GM12878 (cell line): ENCODE results near the gene OPA1. TPM values are rescaled to one million over a fixed set of nuclear protein-coding genes. Genes with fewer than 3 reads are reported as not detected.

Experiments used
- ATAC-seq: fragments of 200-7000 bp; cut with Tn5 transposase; 3 replicates; pipeline ENCODE4 v1.9.1; 2020; ENCODE audit warnings: mild to moderate bottlenecking, moderate library complexity
- BruUV-seq: library from RNA; stranded (reverse); fragments of 400-500 nt; replicated peaks from 2 replicates; lab custom pipeline; 2021; lab: Mats Ljungman, UMichigan
- CTCF ChIA-PET: fragments of 300-600 bp; sonication (Branson Sonifier 250); formaldehyde crosslinking; extraction: SDS; loops from one replicate; lab custom pipeline; 2021; ENCODE audit warnings: inconsistent platforms; lab: Yijun Ruan, JAX
- POLR2A ChIA-PET: fragments of 350-600 bp; formaldehyde crosslinking; extraction: SDS; loops from one replicate; lab custom pipeline; 2021; ENCODE audit warnings: inconsistent platforms; lab: Charles Lee
- RAD21 ChIA-PET: fragments of 300-600 bp; sonication (Branson Sonifier 250); formaldehyde crosslinking; loops from one replicate; lab custom pipeline; 2023; ENCODE audit warnings: antibody characterized with exemption; ENCODE audit not compliant: unreplicated experiment; lab: Charles Lee
- SMC1A ChIA-PET: fragments of 300-600 bp; sonication (Branson Sonifier 250); formaldehyde crosslinking; loops from one replicate; lab custom pipeline; 2023; ENCODE audit not compliant: unreplicated experiment, uncharacterized antibody; lab: Charles Lee
- DNase-seq: peaks from one replicate; pipeline ENCODE4 v3.0.0-alpha.2; 2011; ENCODE audit warnings: low read depth, low spot score
- FAIRE-seq: peaks from 3 replicates; lab custom pipeline; 2011; peaks lifted over from hg19 to GRCh38; lab: Jason Lieb, UNC
- H2AFZ ChIP-seq: 2 replicates; pipeline ENCODE4 v1.6.0; 2011; ENCODE audit warnings: low read depth, low read length, control low read depth; ENCODE audit not compliant: control insufficient read depth
- H3K27ac ChIP-seq: 2 replicates; pipeline ENCODE4 v1.5.1; 2011; ENCODE audit warnings: control low read depth; ENCODE audit not compliant: control insufficient read depth, insufficient read depth
- H3K27me3 ChIP-seq, 2 experiments: replicated peaks in 1 of 2; 2 replicates each; pipeline versions ENCODE4 v1.6.0 to v1.6.1; 2011; ENCODE audit warnings: low read length in 1 of 2; ENCODE audit not compliant: control insufficient read depth in 2 of 2, insufficient read depth in 2 of 2
- H3K36me3 ChIP-seq, 2 experiments: 2 replicates each; pipeline ENCODE4 v1.5.1; 2011; ENCODE audit warnings: low read length in 1 of 2; ENCODE audit not compliant: control insufficient read depth in 2 of 2, insufficient read depth in 2 of 2
- H3K4me1 ChIP-seq: 2 replicates; pipeline ENCODE4 v1.6.1; 2011; ENCODE audit warnings: mild to moderate bottlenecking, low read length, moderate library complexity, mixed read lengths; ENCODE audit not compliant: control insufficient read depth, insufficient read depth
- H3K4me2 ChIP-seq: 2 replicates; pipeline ENCODE4 v1.6.0; 2011; ENCODE audit warnings: control low read depth; ENCODE audit not compliant: control insufficient read depth, insufficient read depth
- H3K4me3 ChIP-seq: fragments of 200-600 bp; sonication (generic); 2 replicates; pipeline ENCODE4 v1.5.1; 2016
- H3K79me2 ChIP-seq: 2 replicates; pipeline ENCODE4 v1.6.0; 2011; ENCODE audit warnings: low read length; ENCODE audit not compliant: control insufficient read depth, insufficient read depth
- H3K9ac ChIP-seq: 2 replicates; pipeline ENCODE4 v1.8.0; 2011; ENCODE audit warnings: low read length, control low read depth, mixed read lengths; ENCODE audit not compliant: control insufficient read depth, insufficient read depth
- H3K9me3 ChIP-seq: replicated peaks from 3 replicates; pipeline ENCODE4 v1.5.1; 2011; ENCODE audit warnings: mild to moderate bottlenecking, low read length; ENCODE audit not compliant: control insufficient read depth, insufficient read depth
- H4K20me1 ChIP-seq: 2 replicates; pipeline ENCODE4 v1.6.0; 2011; ENCODE audit not compliant: control insufficient read depth, insufficient read depth
- ATF7 ChIP-seq: fragments of 450-650 bp; IDR thresholded peaks from 2 replicates; pipeline ENCODE4 v1.6.1; 2016; ENCODE audit warnings: low read depth, mild to moderate bottlenecking
- ESRRA ChIP-seq: IDR thresholded peaks from 2 replicates; pipeline ENCODE4 v1.6.1; 2012; ENCODE audit warnings: mild to moderate bottlenecking, low read length, improper control_type of control experiment
- RCOR1 ChIP-seq: conservative IDR thresholded peaks from 2 replicates; pipeline ENCODE4 v1.6.1; 2012; ENCODE audit warnings: low read depth, low read length, improper control_type of control experiment
- ZNF384 ChIP-seq: IDR thresholded peaks from 2 replicates; pipeline ENCODE4 v1.6.1; 2012; ENCODE audit warnings: low read depth, mild to moderate bottlenecking, low read length, improper control_type of control experiment, borderline replicate concordance
- WGBS: methylation state at CpG from one replicate; pipeline ENCODE4 v1.1.6; 2016; ENCODE audit warnings: low lambda C conversion rate; ENCODE audit not compliant: insufficient replicate concordance, insufficient coverage; ENCODE audit errors: missing lambda C conversion rate; 5-methylcytosine and 5-hydroxymethylcytosine counted together
- in situ Hi-C: fragments of 300-500 bp; cut with MboI; formaldehyde crosslinking; loops from 9 replicates; pipeline ENCODE4 v1.14.3; 2018; ENCODE audit warnings: mixed read lengths
- intact Hi-C: fragments of 100-400 bp; cut with micrococcal nuclease; formaldehyde crosslinking; loops from one replicate; pipeline ENCODE4 v1.14.2; 2022; ENCODE audit not compliant: unreplicated experiment
- polyA plus RNA-seq, 11 experiments: library from polyadenylated mRNA; depleted of rRNA in 4 of 11; unstranded in 6 of 11; stranded (reverse) in 5 of 11; fragments of >200 nt; fragmentation: Nextera tagmentation in 4 of 11; fragmentation: Illumina TruSeq in 1 of 11; extraction: Ambion mirVana in 4 of 11; extraction: Trizol in 1 of 11; gene quantifications; 1 replicate in 1 of 11; 2 replicates in 10 of 11; pipeline versions ENCODE4 v1.2.1 to v1.2.3, GENCODE V29; 2011 to 2016; ENCODE audit warnings: inconsistent platforms in 2 of 11, missing spikeins in 2 of 11, low read depth in 1 of 11
- total RNA-seq, 4 experiments: library from RNA; depleted of rRNA in 3 of 4; stranded (reverse); fragments of >200 nt in 3 of 4; fragmentation: Illumina TruSeq in 1 of 4; extraction: Trizol in 1 of 4; gene quantifications; 2 replicates each; pipeline versions ENCODE4 v1.2.1 to v1.2.3, GENCODE V29; 2013 to 2021
- TF ChIP-seq, protein P1 (sequence below): fragments of 450-650 bp; IDR thresholded peaks from 2 replicates; pipeline ENCODE4 v1.6.1; 2018; ENCODE audit warnings: borderline replicate concordance, mild to moderate bottlenecking; ENCODE audit not compliant: partially characterized antibody
- TF ChIP-seq, protein P2 (sequence below): fragments of 450-650 bp; conservative IDR thresholded peaks from 2 replicates; pipeline ENCODE4 v1.6.1; 2017; ENCODE audit warnings: mild to moderate bottlenecking, moderate library complexity
- TF ChIP-seq, protein P3 (sequence below): fragments of 450-650 bp; IDR thresholded peaks from 2 replicates; pipeline ENCODE4 v1.6.1; 2016; ENCODE audit warnings: mild to moderate bottlenecking

The OPA1 gene
- total and polyA plus RNA-seq, 10 of the 15 experiments (the other 5 are each of a cell fraction or from before 2014, with no cell fraction given) = 14.7 to 108 (median 59.3) TPM

DNA sequence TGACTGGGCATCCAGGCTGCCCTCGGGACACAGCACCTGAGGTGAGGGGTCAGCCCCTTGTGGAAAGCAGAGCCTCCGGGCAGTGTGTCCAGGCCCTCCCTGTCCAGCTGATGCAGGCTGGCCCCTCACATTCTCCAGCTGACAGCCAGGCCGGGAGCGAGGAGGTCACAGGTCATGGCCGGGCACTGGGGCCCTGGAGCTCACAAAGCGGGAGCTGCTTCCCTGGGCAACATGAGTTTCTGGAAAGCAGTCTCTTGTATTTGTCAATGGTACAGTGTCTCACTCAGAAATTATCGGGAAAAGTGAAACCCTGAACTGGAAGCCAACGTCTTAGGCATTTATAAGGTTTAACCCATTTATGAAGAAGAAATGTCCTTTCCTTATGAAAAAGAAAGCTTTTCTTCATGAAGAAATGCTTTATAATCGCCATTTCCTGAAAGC lies 118.5 kb downstream of the OPA1 start:
- H3K4me3 ChIP-seq = no peak overlapping the region
- DNase-seq = no peak
- ChIA-PET SMC1A (no interaction called here), CTCF (no interaction called here), POLR2A (no interaction called here), RAD21 (no interaction called here)
- WGBS = 76% methylated on average over 9 of the region's 9 CpGs
- no peaks in the 10 kb centered on the region for H3K79me2 ChIP-seq
- no peaks in the 10 kb centered on the region for H3K36me3 ChIP-seq
- no peak overlapping the region for H3K9ac ChIP-seq
- TF ChIP-seq, protein P1, sequence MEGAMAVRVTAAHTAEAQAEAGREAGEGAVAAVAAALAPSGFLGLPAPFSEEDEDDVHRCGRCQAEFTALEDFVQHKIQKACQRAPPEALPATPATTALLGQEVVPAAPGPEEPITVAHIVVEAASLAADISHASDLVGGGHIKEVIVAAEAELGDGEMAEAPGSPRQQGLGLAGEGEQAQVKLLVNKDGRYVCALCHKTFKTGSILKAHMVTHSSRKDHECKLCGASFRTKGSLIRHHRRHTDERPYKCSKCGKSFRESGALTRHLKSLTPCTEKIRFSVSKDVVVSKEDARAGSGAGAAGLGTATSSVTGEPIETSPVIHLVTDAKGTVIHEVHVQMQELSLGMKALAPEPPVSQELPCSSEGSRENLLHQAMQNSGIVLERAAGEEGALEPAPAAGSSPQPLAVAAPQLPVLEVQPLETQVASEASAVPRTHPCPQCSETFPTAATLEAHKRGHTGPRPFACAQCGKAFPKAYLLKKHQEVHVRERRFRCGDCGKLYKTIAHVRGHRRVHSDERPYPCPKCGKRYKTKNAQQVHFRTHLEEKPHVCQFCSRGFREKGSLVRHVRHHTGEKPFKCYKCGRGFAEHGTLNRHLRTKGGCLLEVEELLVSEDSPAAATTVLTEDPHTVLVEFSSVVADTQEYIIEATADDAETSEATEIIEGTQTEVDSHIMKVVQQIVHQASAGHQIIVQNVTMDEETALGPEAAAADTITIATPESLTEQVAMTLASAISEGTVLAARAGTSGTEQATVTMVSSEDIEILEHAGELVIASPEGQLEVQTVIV = no peak
- H3K4me1 ChIP-seq = no peaks in the 10 kb centered on the region
- no peak for ATAC-seq
- in situ Hi-C loops (no loop called here), intact Hi-C loops (no loop called here)
- no peak overlapping the region for H3K27ac ChIP-seq
- no peaks in the 10 kb centered on the region for H3K27me3 ChIP-seq
- no peak overlapping the region for H3K4me2 ChIP-seq
- no peak for FAIRE-seq
- H3K9me3 ChIP-seq = peaks cover 9% of the 10 kb centered on the region; the same call in 2 of the 3 replicates
- no peak overlapping the region for H2AFZ ChIP-seq
- BruUV-seq = no TSS peak
- H4K20me1 ChIP-seq = no peaks in the 10 kb centered on the region

DNA sequence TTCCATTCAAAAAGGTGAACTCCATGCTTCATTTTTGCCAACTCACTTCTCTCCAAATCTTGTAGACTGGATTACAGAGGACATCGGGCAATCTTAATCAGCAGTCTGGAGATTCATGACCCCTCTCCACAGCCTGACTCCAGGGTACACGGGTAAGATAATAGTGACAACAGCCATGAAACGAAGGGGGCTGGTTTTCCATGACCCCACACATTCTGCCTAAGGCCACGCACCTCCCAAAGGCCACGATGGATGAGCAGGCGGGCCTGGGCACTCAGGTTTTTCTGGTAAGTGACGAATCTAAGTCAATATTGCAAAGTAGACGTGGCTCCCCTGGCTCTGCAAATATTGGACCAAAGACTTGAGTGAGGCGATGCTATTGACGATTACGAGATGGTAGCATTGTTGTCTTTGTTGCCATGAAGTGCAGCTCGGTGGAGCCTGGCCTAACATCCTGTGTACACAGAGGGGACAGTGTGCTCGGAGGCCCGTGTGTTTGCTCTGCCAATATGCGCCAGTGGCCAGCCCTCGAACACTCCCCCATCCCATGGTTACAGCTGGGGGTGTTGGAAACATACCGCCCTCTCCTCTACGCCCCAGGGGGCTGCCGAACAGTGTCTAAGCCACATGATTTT lies 119.1 kb downstream of the OPA1 start:
- Histone ChIP-seq H3K4me3 (no peak overlapping the region), H3K9ac (no peak overlapping the region), H2AFZ (no peak overlapping the region), H3K79me2 (no peaks in the 10 kb centered on the region), H3K36me3 (no peaks in the 10 kb centered on the region), H3K4me2 (no peak overlapping the region), H4K20me1 (no peaks in the 10 kb centered on the region), H3K4me1 (no peaks in the 10 kb centered on the region), H3K9me3 (peaks cover 9% of the 10 kb centered on the region; the same call in 2 of the 3 replicates), H3K27ac (no peak overlapping the region), H3K27me3 (no peaks in the 10 kb centered on the region)
- no peak for FAIRE-seq
- POLR2A ChIA-PET = no interaction called here
- in situ Hi-C loops = no loop called here
- SMC1A ChIA-PET = no interaction called here
- WGBS = 74% methylated on average over 19 of the region's 19 CpGs
- no peak for DNase-seq
- ATAC-seq = no peak
- intact Hi-C loops = no loop called here
- CTCF ChIA-PET = no interaction called here
- BruUV-seq = no TSS peak
- RAD21 ChIA-PET = no interaction called here
- TF ChIP-seq, protein P2, sequence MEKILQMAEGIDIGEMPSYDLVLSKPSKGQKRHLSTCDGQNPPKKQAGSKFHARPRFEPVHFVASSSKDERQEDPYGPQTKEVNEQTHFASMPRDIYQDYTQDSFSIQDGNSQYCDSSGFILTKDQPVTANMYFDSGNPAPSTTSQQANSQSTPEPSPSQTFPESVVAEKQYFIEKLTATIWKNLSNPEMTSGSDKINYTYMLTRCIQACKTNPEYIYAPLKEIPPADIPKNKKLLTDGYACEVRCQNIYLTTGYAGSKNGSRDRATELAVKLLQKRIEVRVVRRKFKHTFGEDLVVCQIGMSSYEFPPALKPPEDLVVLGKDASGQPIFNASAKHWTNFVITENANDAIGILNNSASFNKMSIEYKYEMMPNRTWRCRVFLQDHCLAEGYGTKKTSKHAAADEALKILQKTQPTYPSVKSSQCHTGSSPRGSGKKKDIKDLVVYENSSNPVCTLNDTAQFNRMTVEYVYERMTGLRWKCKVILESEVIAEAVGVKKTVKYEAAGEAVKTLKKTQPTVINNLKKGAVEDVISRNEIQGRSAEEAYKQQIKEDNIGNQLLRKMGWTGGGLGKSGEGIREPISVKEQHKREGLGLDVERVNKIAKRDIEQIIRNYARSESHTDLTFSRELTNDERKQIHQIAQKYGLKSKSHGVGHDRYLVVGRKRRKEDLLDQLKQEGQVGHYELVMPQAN = no peak
- TF ChIP-seq, protein P3, sequence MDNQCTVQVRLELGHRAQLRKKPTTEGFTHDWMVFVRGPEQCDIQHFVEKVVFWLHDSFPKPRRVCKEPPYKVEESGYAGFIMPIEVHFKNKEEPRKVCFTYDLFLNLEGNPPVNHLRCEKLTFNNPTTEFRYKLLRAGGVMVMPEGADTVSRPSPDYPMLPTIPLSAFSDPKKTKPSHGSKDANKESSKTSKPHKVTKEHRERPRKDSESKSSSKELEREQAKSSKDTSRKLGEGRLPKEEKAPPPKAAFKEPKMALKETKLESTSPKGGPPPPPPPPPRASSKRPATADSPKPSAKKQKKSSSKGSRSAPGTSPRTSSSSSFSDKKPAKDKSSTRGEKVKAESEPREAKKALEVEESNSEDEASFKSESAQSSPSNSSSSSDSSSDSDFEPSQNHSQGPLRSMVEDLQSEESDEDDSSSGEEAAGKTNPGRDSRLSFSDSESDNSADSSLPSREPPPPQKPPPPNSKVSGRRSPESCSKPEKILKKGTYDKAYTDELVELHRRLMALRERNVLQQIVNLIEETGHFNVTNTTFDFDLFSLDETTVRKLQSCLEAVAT = no peak
- no peak for TF ChIP-seq ZNF384
- no peak for TF ChIP-seq ATF7
- TF ChIP-seq RCOR1 = no peak
- TF ChIP-seq ESRRA = no peak
